Measurements from ENCODE around the gene GCSAM. TPM values are rescaled to one million over a fixed set of nuclear protein-coding genes. Genes with fewer than 3 reads are reported as not detected.

GCSAM gene
- total RNA-seq, 1 donor from 2014 or later: not detected

DNA sequence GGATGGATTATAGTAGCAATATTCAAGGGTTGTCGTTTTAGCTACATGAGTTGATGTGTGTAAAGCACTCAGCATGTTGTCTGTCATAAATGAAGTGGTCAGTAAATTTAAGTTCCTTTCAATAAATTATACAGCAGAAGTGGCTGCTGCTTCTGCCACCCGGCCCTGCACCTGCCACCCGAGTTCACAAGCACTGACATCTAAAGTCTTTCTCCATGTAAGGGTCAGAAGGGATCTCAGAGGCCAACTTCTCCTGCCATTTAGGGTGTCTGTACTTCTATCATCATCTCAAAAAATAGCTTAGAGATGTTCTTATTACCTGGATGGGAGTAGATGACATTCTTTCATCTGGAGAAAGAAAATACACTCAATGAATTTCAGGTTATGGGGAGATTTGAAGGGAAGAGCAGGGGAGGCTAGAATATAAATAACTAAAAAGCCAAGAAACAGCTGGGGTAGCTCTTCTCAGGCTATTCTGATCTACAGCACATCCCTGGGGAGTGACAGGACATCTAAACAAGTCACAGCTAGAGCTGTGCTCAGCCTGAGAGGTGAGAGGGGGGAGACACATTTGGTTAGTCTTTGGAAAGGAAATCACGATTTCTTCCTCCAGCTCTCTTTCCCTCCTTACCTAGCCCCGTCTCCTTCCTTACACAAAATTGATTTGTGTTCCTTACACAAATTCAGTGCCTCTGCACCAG, 8.0 kb downstream of the GCSAM start:
- Mint-ChIP-seq H3K27me3 (no peaks in the 10 kb centered on the region), H3K4me1 (ENCODE audit: low read depth) (peaks cover 23% of the 10 kb centered on the region), H3K4me3 (ENCODE audit: low read depth) (no peak overlapping the region), H3K27ac (peak overlapping the region; percentile 14), H3K36me3 (ENCODE audit: insufficient read depth) (peaks cover 4% of the 10 kb centered on the region), H3K9me3 (ENCODE audit: low read depth) (no peaks in the 10 kb centered on the region)
- TF ChIP-seq, protein P1, sequence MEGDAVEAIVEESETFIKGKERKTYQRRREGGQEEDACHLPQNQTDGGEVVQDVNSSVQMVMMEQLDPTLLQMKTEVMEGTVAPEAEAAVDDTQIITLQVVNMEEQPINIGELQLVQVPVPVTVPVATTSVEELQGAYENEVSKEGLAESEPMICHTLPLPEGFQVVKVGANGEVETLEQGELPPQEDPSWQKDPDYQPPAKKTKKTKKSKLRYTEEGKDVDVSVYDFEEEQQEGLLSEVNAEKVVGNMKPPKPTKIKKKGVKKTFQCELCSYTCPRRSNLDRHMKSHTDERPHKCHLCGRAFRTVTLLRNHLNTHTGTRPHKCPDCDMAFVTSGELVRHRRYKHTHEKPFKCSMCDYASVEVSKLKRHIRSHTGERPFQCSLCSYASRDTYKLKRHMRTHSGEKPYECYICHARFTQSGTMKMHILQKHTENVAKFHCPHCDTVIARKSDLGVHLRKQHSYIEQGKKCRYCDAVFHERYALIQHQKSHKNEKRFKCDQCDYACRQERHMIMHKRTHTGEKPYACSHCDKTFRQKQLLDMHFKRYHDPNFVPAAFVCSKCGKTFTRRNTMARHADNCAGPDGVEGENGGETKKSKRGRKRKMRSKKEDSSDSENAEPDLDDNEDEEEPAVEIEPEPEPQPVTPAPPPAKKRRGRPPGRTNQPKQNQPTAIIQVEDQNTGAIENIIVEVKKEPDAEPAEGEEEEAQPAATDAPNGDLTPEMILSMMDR (IDR thresholded peaks at IDR 0.05; ENCODE audit: unreplicated experiment): no peak
- no peak for DNase-seq (ENCODE audit: low spot score, unreplicated experiment)

DNA sequence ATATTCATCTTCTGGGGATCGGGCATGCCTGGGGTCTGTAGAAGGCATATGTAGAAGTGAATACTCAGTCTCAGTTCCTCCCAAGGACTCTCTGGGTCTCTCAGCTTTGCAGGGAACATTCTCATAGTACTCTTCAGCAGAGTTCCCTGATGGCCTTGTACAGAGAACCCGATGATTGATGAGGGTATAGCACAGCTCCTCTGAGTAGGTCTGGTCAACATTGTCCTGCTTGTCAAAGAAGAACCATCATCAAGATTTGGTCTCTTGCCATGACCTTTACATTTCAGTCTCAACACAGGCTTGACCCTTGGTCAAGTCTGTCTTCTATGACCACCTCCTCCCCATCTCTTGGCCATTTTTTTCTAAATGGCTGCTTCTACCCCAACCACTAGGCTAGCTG, 9.5 kb downstream of the GCSAM start:
- Mint-ChIP-seq H3K27me3 (no peaks in the 10 kb centered on the region), H3K4me1 (ENCODE audit: low read depth) (peaks cover 21% of the 10 kb centered on the region), H3K4me3 (ENCODE audit: low read depth) (no peak overlapping the region), H3K9me3 (ENCODE audit: low read depth) (no peaks in the 10 kb centered on the region), H3K27ac (no peak overlapping the region), H3K36me3 (ENCODE audit: insufficient read depth) (peaks cover 8% of the 10 kb centered on the region)
- no peak for DNase-seq (ENCODE audit: low spot score, unreplicated experiment)
- TF ChIP-seq, protein P1 (IDR thresholded peaks at IDR 0.05; ENCODE audit: unreplicated experiment): no peak

DNA sequence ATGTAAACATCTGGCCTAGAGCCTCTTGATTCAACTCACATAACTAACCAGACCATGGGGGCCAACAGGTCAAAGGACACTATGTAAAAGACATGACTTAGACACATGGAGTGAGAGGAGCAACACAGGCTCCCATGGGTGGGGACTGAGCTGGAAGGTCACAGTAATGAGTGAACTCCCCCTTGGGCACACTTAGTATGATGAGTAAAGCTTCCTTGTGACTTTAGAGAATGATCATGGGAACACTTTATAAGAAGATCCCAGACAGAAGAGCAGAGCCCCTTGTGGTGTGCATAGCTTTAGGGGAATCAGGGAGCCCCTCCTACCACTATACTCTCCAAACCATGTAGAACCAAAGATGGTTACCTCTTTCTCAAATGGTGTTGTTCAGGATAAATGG, 10.2 kb downstream of the GCSAM start:
- no peak for DNase-seq (ENCODE audit: low spot score, unreplicated experiment)
- Mint-ChIP-seq H3K27ac (no peak overlapping the region), H3K4me1 (ENCODE audit: low read depth) (peaks cover 21% of the 10 kb centered on the region), H3K36me3 (ENCODE audit: insufficient read depth) (peaks cover 9% of the 10 kb centered on the region), H3K27me3 (no peaks in the 10 kb centered on the region), H3K4me3 (ENCODE audit: low read depth) (no peak overlapping the region), H3K9me3 (ENCODE audit: low read depth) (no peaks in the 10 kb centered on the region)
- TF ChIP-seq, protein P1 (IDR thresholded peaks at IDR 0.05; ENCODE audit: unreplicated experiment): no peak

DNA sequence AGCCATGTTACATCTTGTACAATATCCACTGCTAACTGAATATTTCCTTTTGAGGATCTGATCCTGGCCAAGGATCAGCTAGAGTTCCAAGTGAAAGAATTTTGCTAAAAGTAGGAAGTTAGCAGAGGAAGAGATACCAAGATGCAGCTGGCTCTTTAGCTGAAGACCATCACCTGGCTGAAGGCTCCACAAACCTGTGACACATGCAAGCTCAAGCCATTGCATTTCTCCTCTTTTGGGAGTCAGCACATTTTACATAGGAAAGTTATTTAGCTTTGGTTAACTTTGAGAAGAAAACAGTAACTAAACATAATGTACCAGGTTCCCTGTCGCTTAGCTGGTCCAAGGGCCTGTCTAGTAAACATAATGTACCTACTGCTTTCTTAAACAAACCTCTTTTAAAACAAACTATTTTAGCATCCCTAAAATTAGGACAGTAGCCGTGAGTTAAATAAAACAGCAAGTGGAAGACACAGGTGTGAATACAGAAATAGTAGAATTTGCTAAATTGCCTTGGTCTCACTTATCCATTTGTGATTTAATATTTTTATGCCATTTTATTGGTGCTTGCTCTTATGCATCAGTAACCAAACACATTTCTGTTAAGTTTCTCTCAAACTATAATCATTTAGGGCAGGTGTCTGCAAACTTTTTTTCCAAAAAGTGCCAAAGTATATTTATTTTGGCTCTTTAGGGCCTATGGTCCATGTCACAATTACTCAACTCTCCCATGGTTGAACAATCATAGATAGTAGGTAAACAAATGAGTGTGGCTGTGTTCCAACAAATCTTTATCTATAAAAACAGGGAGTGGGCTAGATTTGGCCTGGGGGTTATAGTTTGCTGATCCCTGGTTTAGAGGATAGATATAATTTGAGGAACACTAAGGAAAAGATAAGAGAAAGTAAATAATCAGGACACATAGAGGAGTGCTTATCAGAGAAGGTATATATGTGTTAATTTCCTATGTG, 11.2 kb downstream of the GCSAM start:
- H3K36me3 Mint-ChIP-seq (ENCODE audit: insufficient read depth): peaks cover 14% of the 10 kb centered on the region
- no peak overlapping the region for H3K4me3 Mint-ChIP-seq (ENCODE audit: low read depth)

More for the DNA sequence above, 11.2 kb downstream of the GCSAM start:
- Mint-ChIP-seq H3K9me3 (ENCODE audit: low read depth) (no peaks in the 10 kb centered on the region), H3K27me3 (no peaks in the 10 kb centered on the region), H3K4me1 (ENCODE audit: low read depth) (peaks cover 20% of the 10 kb centered on the region), H3K27ac (no peak overlapping the region)
- TF ChIP-seq, protein P1 (IDR thresholded peaks at IDR 0.05; ENCODE audit: unreplicated experiment): no peak
- no peak for DNase-seq (ENCODE audit: low spot score, unreplicated experiment)
